GM23338 (cell line): ENCODE data around the gene JAKMIP3. TPM values are rescaled to one million over a fixed set of nuclear protein-coding genes. Genes with fewer than 3 reads are reported as not detected.

Experiments
- ATAC-seq: fragments of 200-7000 bp; cut with Tn5 transposase; 3 replicates; pipeline ENCODE4 v1.9.1; 2020
- DNase-seq: peaks from one replicate; pipeline ENCODE4 v3.0.0-alpha.2; 2015; ENCODE audit warnings: low spot score
- H2AFZ ChIP-seq: fragments of 200-600 bp; sonication (generic); 2 replicates; pipeline ENCODE4 v1.8.0; 2016; ENCODE audit warnings: antibody characterized with exemption, mild to moderate bottlenecking, moderate library complexity
- H3F3A ChIP-seq: fragments of 200-600 bp; sonication (generic); replicated peaks from 2 replicates; pipeline ENCODE4 v1.8.0; 2017; ENCODE audit warnings: antibody characterized with exemption, mixed run types, low read depth
- H3K27ac ChIP-seq: fragments of 200-600 bp; sonication (generic); 2 replicates; pipeline ENCODE4 v1.6.1; 2016; ENCODE audit warnings: low read depth
- H3K27me3 ChIP-seq: fragments of 200-600 bp; sonication (generic); 2 replicates; pipeline ENCODE4 v1.8.0; 2016; ENCODE audit warnings: mild to moderate bottlenecking, mixed run types, moderate library complexity; ENCODE audit not compliant: insufficient read depth
- H3K36me3 ChIP-seq: fragments of 200-600 bp; sonication (generic); 2 replicates; pipeline ENCODE4 v1.8.0; 2016; ENCODE audit warnings: mild to moderate bottlenecking; ENCODE audit not compliant: insufficient read depth
- H3K4me1 ChIP-seq: fragments of 200-600 bp; sonication (generic); 2 replicates; pipeline ENCODE4 v1.8.0; 2016; ENCODE audit warnings: mild to moderate bottlenecking, moderate library complexity; ENCODE audit not compliant: insufficient read depth
- H3K4me2 ChIP-seq: fragments of 200-600 bp; sonication (generic); 2 replicates; pipeline ENCODE4 v1.7.1; 2017; ENCODE audit warnings: mixed run types
- H3K4me3 ChIP-seq: fragments of 200-600 bp; sonication (generic); 2 replicates; pipeline ENCODE4 v1.6.1; 2016; ENCODE audit warnings: mixed run types
- H3K79me2 ChIP-seq: fragments of 200-600 bp; sonication (generic); replicated peaks from 2 replicates; pipeline ENCODE4 v1.8.0; 2017; ENCODE audit warnings: mild to moderate bottlenecking; ENCODE audit not compliant: insufficient read depth
- H3K9me2 ChIP-seq: fragments of 200-600 bp; sonication (generic); 2 replicates; pipeline ENCODE4 v1.8.0; 2017; ENCODE audit not compliant: insufficient read depth
- H4K20me1 ChIP-seq: fragments of 200-600 bp; sonication (generic); replicated peaks from 2 replicates; pipeline ENCODE4 v1.8.0; 2017; ENCODE audit warnings: mild to moderate bottlenecking; ENCODE audit not compliant: insufficient read depth
- H3K27ac Mint-ChIP-seq: 2 replicates; pipeline ENCODE4 v1.8.0; 2020; ENCODE audit warnings: inconsistent platforms, mild to moderate bottlenecking, moderate library complexity, mixed read lengths
- H3K27me3 Mint-ChIP-seq: 3 replicates; pipeline ENCODE4 v1.8.0; 2022; ENCODE audit warnings: low read depth, mild to moderate bottlenecking, moderate library complexity, mixed read lengths, inconsistent platforms; ENCODE audit not compliant: insufficient read depth, poor library complexity
- H3K36me3 Mint-ChIP-seq: 3 replicates; pipeline ENCODE4 v1.8.0; 2021; ENCODE audit warnings: low read depth, mild to moderate bottlenecking, inconsistent platforms, moderate library complexity, mixed read lengths
- H3K4me1 Mint-ChIP-seq: 3 replicates; pipeline ENCODE4 v1.8.0; 2020; ENCODE audit warnings: mild to moderate bottlenecking, inconsistent platforms, mixed read lengths
- H3K4me3 Mint-ChIP-seq: 3 replicates; pipeline ENCODE4 v1.8.0; 2021; ENCODE audit warnings: moderate library complexity, mild to moderate bottlenecking, inconsistent platforms, mixed read lengths
- H3K9me3 Mint-ChIP-seq: 3 replicates; pipeline ENCODE4 v1.8.0; 2020; ENCODE audit warnings: moderate library complexity, mild to moderate bottlenecking, inconsistent platforms, mixed read lengths
- CREB1 ChIP-seq: fragments of 250-450 bp; sonication (Bioruptor Pico); IDR thresholded peaks from 2 replicates; pipeline ENCODE4 v1.5.0; 2020; ENCODE audit warnings: low read depth, mild to moderate bottlenecking, moderate library complexity
- CTCF ChIP-seq, 2 experiments: fragments of 200-600 bp in 1 of 2; sonication (generic) in 1 of 2; conservative IDR thresholded peaks; 2 replicates each; pipeline versions ENCODE4 v1.5.1 to v1.6.1; 2016 to 2017; ENCODE audit warnings: antibody characterized with exemption in 2 of 2, low read depth in 2 of 2, mild to moderate bottlenecking in 2 of 2, moderate library complexity in 1 of 2
- ETS1 ChIP-seq: IDR thresholded peaks from 2 replicates; pipeline ENCODE4 v1.6.1; 2016; ENCODE audit warnings: antibody characterized with exemption
- EZH2 ChIP-seq: fragments of 200-600 bp; sonication (generic); IDR thresholded peaks from one replicate; pipeline ENCODE4 v1.8.0; 2017; ENCODE audit warnings: antibody characterized with exemption, mild to moderate bottlenecking, low read depth; ENCODE audit not compliant: unreplicated experiment
- EZH2phosphoT487 ChIP-seq: fragments of 200-600 bp; sonication (generic); IDR thresholded peaks from one replicate; pipeline ENCODE4 v1.8.1; 2018; ENCODE audit warnings: antibody characterized with exemption; ENCODE audit not compliant: unreplicated experiment
- JUNB ChIP-seq: IDR thresholded peaks from one replicate; pipeline ENCODE4 v1.6.1; 2016; ENCODE audit warnings: antibody characterized with exemption; ENCODE audit not compliant: unreplicated experiment
- NANOG ChIP-seq: IDR thresholded peaks from 2 replicates; pipeline ENCODE4 v1.6.1; 2016; ENCODE audit warnings: antibody characterized with exemption, borderline replicate concordance
- POLR2AphosphoS5 ChIP-seq: IDR thresholded peaks from 2 replicates; pipeline ENCODE4 v1.6.1; 2016; ENCODE audit warnings: antibody characterized with exemption, low read depth
- REST ChIP-seq: IDR thresholded peaks from one replicate; pipeline ENCODE4 v1.6.1; 2018; ENCODE audit warnings: antibody characterized with exemption; ENCODE audit not compliant: unreplicated experiment
- STAT1 ChIP-seq: IDR thresholded peaks from one replicate; pipeline ENCODE4 v1.6.1; 2016; ENCODE audit warnings: antibody characterized with exemption; ENCODE audit not compliant: unreplicated experiment
- ZNF114 ChIP-seq: fragments of 250-450 bp; sonication (Bioruptor Pico); IDR thresholded peaks from 2 replicates; pipeline ENCODE4 v1.5.0; 2020; ENCODE audit warnings: mild to moderate bottlenecking, moderate library complexity
- ZNF331 ChIP-seq: fragments of 250-450 bp; sonication (Bioruptor Pico); IDR thresholded peaks from 2 replicates; pipeline ENCODE4 v1.5.0; 2020; ENCODE audit warnings: low read depth, mild to moderate bottlenecking, moderate library complexity
- ZNF462 ChIP-seq: fragments of 250-450 bp; sonication (Bioruptor Pico); IDR thresholded peaks from 2 replicates; pipeline ENCODE4 v1.5.0; 2020; ENCODE audit warnings: mild to moderate bottlenecking, moderate library complexity
- polyA plus RNA-seq: library from polyadenylated mRNA; unstranded; fragments of >200 nt; fragmentation: Nextera tagmentation; extraction: Ambion mirVana; gene quantifications from 2 replicates; pipeline ENCODE4 v1.2.1, GENCODE V29; 2016
- total RNA-seq: library from RNA; depleted of rRNA; stranded (reverse); fragments of >200 nt; shearing (Covaris generic); gene quantifications from 2 replicates; pipeline ENCODE4 v1.2.3, GENCODE V29; 2014

The JAKMIP3 gene
- total and polyA plus RNA-seq, 2 experiments from 2014 or later, result 0.87 to 1.2 TPM

GRCh38 chr10:132113206-132113605 is 47.5 kb downstream of the JAKMIP3 start:
- Mint-ChIP-seq H3K4me1 (no peaks in the 10 kb centered on the region; the same call in 2 of the 3 replicates), H3K9me3 (no peaks in the 10 kb centered on the region), H3K27me3 (peaks cover 9% of the 10 kb centered on the region), H3K27ac (no peak overlapping the region), H3K36me3 (no peaks in the 10 kb centered on the region), H3K4me3 (no peak overlapping the region)
- H3K4me1 ChIP-seq, result no peaks in the 10 kb centered on the region
- H3K27ac ChIP-seq, result no peak overlapping the region
- H3K36me3 ChIP-seq, result no peaks in the 10 kb centered on the region
- H3K4me2 ChIP-seq, result no peak overlapping the region
- no peaks in the 10 kb centered on the region for H3K27me3 ChIP-seq
- TF ChIP-seq JUNB (no peak), REST (no peak), NANOG (no peak), EZH2 (no peak), CTCF (conservative IDR thresholded peaks at IDR 0.05; ENCODE audit: low read depth in 2 of 2) (no peak), CREB1 (CRISPR knock-in tag) (no peak), POLR2AphosphoS5 (no peak), ZNF462 (CRISPR knock-in tag) (no peak), EZH2phosphoT487 (no peak), STAT1 (no peak), ETS1 (no peak), ZNF331 (CRISPR knock-in tag) (no peak), ZNF114 (CRISPR knock-in tag) (no peak)
- ATAC-seq (no peak), DNase-seq (no peak)
- no peak overlapping the region for H3K4me3 ChIP-seq
- H2AFZ ChIP-seq, result no peak overlapping the region
- H3K79me2 ChIP-seq, result no peaks in the 10 kb centered on the region
- H4K20me1 ChIP-seq, result no peaks in the 10 kb centered on the region
- no peaks in the 10 kb centered on the region for H3F3A ChIP-seq
- no peaks in the 10 kb centered on the region for H3K9me2 ChIP-seq
